ENCODE results near the gene FAM47E.

DNA sequence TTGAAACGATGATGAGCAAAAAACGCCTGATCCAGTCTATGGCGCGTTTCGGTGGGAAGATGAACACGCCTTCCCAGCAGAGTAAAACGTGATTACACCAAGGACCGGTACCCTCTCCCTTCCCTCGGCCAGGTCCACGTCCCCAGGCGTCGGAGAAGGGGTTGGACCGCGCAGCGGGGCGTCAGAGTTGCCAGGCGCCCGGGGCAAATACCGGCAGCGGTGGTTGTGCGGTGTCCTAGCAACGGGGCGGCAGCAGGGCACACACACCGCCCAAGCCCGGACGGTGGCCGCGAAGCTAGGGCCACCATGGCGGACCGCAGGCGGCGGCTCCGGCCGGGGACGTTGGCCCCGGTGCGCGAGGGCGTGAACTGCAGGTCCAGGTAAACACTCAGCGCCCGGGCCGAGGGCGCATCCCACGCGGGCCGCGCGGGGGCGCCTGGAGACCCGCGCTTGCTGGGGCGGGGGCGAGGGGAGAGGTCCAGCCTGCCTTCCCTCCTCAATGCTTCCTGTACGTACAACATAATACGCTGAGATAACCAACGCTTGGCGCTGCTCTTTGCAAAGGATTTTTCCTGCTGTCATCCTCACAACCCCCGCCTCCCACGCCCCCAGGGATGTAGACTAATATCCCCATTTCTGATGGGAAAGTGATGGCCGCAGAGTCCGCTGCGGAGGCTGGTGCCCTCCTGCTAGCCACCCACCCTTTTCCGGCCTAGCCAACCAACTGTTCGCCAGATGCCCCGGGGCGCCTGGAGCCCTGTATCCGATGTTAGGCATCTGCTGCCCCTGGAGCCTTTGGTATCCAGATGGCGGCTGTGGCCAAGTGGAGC, at the start of gene FAM47E:
- TF ChIP-seq POLR2A (IDR thresholded peaks at IDR 0.05) = peak; percentile 14 to 52
- TF ChIP-seq, protein P1, sequence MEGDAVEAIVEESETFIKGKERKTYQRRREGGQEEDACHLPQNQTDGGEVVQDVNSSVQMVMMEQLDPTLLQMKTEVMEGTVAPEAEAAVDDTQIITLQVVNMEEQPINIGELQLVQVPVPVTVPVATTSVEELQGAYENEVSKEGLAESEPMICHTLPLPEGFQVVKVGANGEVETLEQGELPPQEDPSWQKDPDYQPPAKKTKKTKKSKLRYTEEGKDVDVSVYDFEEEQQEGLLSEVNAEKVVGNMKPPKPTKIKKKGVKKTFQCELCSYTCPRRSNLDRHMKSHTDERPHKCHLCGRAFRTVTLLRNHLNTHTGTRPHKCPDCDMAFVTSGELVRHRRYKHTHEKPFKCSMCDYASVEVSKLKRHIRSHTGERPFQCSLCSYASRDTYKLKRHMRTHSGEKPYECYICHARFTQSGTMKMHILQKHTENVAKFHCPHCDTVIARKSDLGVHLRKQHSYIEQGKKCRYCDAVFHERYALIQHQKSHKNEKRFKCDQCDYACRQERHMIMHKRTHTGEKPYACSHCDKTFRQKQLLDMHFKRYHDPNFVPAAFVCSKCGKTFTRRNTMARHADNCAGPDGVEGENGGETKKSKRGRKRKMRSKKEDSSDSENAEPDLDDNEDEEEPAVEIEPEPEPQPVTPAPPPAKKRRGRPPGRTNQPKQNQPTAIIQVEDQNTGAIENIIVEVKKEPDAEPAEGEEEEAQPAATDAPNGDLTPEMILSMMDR (IDR thresholded peaks at IDR 0.05 in 4 of 5, conservative IDR thresholded peaks at IDR 0.05 in 1 of 5) = peak; percentile 38 to 63 (median 53)

Measured in gastrocnemius medialis (tissue), 4 donors.